T47D (cell line): ENCODE measurements around the gene FAM110A.
"Not testable (repeated sequence)": the region's sequence is repeated elsewhere in the genome, so short reads cannot be mapped to it uniquely, and the experiment has no call there.

ENCODE experiments used
- DNase-seq, 2 experiments: peaks; one replicate each; pipeline versions ENCODE4 v3.0.0 to v3.0.0-alpha.2; 2011 to 2012; ENCODE audit warnings: low read depth in 1 of 2, low spot score in 1 of 2
- JUND ChIP-seq: IDR thresholded peaks from 2 replicates; pipeline ENCODE4 v1.6.1; 2012; ENCODE audit warnings: low read depth
- in situ Hi-C: cut with HindIII; loops from 2 replicates; pipeline ENCODE4 v1.10.0; 2016; ENCODE audit warnings: low sequenced_read_pairs, low pct_unique_long_range_greater_than_20kb

The FAM110A gene

DNA sequence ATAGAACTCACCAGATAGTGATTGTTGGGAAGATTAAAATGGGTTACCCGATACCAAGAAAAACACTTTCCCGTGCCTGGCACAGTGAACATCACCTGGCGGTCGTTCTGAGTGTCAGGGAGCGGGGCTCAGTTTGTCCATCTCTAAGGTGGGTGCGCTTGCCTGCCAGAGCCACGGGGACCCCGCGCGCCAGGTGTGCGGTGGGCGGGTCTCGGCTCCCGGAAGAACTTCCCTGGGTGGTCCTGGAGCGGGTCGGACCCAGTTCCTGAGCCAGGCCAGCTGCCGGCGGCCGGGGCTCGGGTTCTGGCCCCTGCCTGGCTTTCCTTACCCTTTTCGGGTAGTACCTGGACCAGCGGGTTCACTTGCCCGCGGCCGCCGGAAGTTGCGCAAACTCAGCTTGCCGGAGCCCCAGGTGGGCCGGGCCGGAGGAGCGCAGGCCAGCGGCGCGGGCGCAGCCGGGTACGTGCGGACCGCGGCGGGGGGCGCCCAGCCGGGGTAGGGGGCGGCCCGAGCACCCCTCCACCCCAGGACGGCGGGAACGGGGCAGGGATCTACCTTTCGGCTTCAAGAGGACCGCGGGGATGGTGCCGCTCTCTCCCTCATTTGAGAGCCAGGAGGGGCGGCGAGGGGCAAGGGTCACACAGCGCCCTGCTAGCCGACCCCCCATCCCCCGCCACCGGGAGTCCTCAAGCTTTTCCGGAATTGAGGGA lies 7.5 kb downstream of the FAM110A start:
- DNase-seq, result peak; percentile 73 to 75
- in situ Hi-C loops, result no loop called here
- no peak for TF ChIP-seq JUND

DNA sequence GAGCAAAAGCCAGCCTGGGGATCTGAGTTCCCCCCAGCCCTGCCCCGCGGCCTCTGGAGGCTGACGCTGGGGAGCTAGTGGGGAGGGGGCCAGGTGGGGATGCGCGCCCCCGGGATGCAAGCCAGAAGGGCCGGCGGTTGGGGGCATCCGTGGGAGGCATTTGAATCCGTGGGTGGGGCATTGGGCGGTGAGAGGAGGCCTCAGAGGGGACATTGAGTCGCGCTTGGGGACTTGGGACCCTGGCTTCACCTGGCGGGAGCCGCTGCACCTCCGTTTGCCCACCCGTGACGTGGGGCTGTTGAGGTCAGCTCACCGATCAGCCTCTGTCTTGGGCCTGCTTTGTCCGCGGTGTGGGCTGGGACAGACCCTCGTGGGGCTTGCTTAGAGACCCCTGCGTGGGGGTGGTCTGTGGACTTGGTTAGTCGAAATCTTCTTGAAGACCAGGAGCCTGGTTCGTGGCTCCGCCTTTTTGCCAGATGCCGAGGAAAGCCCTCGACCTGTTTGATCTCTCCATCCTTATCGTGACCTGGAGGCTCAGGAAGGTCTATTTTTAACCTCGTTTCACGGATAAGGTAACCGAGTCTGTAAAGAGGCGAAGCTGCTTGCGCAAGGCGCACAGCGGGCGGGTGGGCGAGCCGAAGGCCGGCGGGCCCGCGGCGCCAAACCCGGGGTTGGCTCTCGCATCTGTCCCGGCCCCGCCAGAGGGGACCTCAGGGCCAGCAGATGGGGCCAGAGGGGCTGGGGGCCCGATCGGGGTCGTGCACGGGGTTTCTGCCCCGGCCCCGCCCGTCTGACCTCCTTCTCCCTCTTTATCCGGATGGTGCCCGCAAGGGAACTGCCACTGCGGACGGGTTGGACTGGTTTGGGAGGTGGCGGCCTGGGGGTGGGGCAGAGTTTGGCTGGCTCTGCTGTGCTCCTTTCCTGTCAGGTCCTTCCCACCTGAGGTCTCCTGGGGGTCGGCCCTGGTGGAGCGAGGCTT lies 8.3 kb downstream of the FAM110A start:
- no peak; the same call in 1 of the 2 replicates for TF ChIP-seq JUND
- in situ Hi-C loops, result no loop called here
- DNase-seq, result peak; percentile 76 to 90

DNA sequence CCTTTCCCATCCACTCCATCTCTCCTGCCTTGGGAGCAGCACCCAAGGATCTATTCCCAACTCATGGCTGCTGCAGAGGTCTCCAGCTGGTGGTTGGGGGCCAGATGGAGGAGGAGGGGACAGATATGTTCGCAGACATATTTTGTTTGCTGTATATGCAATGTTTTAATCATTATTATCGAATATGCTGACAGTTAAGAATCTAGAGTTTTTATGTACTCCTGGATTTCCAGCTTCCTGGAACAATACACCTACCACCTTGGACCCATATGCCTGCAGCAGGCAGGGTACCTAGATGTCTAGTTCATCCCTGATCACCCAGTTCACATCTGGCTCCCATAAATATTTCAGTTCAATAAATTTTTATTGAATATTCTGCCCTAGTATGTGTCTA lies 9.0 kb downstream of the FAM110A start:
- no peak for TF ChIP-seq JUND
- DNase-seq, result no peak
- in situ Hi-C loops, result no loop called here

DNA sequence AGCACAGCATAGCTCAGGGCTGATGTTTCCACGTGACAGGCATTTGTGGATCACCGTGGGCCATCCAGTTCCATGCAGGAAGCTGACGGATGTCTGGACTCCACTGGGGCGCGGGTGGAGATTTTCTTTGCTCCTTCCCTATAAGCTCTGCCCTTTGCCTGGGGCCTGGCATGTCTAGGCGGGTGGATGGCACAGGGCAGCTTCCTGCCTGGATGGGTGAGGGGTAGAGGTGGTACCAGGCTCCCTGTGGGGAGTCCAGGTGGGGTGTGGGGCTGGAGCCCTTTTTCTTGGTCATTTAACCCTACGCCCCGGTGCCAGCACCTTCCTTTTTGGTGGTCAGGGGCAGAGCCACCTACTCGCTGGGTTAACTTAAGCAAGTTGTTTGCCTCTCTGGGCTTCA lies 10.4 kb downstream of the FAM110A start:
- in situ Hi-C loops, result no loop called here
- no peak for TF ChIP-seq JUND
- peak in 1 of 2 experiments; percentile 51 for DNase-seq

DNA sequence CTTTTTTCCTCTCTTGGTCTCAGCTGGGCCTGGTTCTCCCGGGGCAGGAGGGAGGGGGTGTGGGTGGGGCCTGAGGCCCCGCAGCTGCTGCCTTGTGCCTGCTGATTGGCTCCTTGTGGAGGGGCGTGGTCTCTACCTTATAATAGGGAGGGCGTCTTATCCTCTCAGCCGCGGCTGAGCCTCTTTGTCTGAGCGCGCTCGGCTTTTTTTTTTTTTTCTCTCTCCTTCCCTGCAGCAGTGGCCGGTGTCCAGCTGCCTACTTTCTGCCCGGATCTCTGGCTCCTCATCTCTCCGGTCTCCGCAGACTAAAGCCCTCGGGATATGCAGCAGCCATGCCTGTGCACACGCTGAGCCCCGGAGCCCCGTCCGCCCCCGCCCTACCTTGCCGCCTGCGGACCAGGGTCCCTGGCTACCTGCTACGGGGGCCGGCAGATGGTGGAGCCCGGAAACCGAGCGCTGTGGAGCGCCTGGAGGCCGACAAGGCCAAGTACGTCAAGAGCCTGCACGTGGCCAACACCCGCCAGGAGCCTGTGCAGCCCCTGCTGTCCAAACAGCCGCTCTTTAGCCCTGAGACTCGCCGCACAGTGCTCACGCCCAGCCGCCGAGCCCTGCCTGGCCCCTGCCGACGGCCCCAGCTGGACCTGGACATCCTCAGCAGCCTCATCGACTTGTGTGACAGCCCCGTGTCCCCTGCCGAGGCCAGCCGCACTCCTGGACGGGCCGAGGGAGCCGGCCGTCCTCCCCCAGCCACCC lies 11.1 kb downstream of the FAM110A start:
- in situ Hi-C loops, result no loop called here
- peak; percentile 95 to 98 for DNase-seq
- TF ChIP-seq JUND, result no peak

DNA sequence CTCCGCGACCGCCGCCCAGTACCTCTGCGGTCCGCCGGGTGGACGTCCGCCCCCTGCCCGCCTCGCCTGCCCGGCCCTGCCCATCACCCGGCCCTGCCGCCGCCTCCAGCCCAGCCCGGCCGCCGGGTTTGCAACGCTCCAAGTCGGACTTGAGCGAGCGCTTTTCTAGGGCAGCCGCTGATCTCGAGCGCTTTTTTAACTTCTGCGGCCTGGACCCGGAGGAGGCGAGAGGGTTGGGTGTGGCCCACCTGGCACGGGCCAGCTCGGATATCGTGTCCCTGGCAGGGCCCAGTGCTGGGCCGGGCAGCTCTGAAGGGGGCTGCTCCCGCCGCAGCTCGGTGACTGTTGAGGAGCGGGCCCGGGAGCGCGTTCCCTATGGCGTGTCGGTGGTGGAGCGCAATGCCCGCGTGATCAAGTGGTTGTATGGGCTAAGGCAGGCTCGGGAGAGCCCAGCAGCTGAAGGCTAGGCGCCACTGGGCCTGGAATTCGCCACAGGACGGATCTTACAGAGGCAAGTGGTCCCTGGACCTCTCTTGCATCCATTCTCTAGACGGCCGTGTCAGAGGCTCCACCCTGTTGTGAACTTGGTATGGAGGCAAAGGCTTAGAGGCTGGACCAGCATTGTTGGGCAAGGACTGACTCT lies 11.8 kb downstream of the FAM110A start:
- in situ Hi-C loops, result no loop called here
- no peak for TF ChIP-seq JUND
- DNase-seq, result no peak

DNA sequence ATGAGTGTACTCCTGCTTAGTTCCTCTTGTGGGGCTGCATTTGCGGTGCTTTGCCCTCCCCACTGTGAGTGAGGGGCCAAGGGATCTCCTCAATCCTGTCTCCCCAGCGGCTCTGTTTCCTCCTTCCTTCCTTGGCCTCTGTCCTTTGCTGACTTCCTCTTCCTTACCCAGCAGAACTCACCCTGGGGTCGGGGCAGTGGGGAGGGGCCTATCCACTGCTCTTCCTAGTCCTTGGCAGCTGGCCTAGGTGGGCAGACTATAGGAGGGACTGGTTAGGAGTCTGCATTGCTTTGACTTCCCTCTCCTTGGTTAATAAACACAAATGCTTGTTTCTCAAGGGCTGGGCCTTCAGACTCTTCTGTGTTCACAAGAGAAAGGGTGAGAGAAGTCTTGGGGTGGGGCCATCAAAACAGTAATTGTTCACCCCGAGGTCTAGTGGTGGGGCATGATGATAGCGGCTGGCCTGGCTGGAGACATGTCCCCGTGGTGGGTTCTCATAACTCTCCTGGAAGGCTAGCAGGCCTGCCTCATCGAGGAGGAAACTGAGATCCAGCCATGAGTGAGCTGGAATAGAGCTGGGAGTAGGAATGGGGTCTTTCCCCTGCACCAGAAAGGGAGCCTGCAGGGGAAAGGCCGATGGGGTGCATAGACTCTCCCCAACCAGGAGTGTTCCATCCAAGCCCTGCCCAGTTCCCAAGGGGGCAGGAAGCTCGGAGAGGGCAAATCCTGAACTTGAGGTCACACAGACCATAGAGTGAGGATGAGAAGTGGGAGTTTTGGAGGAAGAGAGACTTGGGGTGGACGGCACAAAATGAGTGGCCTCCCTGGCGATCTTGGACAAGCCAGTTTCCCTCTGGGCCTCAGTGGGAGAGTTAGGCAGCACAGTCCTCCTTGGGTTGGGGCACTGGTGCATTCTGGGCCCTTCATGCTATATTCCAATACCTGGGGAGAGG lies 12.7 kb downstream of the FAM110A start:
- no peak for DNase-seq
- in situ Hi-C loops, result no loop called here
- TF ChIP-seq JUND, result no peak

DNA sequence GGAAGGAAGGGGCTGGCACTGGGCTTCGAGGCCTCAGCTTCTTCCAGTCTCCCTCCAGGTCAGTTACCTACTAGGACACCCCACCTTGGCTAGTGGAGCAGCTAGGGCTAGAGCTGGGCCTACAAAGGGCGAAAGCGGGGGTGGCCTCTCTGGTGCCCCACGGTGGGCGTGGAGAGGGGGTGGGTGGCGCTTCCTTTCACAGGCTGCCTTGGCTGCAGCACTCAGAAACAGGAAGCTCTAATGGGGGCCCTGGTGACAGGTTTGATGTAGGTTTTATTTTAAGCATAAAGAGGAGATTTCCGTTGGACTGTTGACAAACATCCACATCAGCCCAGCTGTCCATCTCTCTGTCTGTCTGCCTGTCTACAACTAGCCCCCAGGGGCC lies 13.4 kb downstream of the FAM110A start:
- TF ChIP-seq JUND, result no peak
- in situ Hi-C loops, result no loop called here
- DNase-seq, result no peak

DNA sequence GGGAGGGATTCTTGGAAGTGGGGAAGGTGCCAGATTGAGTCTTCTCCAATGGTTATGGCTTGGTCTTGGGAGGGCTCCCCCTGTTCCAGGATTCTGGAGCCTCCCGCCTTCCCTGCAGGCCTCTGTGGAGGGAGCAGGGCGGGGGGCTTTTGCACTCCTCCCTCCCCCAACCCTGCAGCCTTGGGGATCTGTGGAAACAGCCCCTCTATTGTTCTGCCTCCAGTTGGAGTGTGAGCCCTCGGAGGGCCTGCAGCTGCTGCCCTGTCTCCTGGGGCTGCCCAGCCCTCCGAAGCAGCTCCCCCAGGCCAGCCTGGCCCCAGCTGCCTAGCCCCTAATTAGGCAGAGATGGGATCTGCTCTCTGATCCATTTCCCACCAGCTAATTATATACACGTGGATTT lies 14.7 kb downstream of the FAM110A start:
- in situ Hi-C loops, result no loop called here
- no peak for DNase-seq
- no peak for TF ChIP-seq JUND

DNA sequence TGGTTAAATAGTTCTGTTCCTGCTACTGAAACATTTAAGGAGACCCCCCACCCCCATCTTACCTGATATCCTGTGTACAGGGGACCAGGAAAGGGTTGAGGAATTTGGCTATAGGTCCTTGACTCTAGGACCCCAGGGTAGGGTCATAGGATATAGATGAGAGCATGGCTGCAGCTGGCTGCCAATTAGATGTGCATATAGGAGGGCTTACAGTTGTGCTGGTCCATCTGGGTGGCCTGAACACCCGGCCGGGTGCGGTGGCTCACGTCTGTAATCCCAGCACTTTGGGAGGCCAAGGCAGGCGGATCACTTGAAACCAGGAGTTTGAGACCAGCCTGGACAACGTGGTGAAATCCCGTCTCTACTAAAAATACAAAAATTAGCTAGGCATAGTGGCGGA lies 15.2 kb downstream of the FAM110A start:
- in situ Hi-C loops, result not testable (repeated sequence)

DNA sequence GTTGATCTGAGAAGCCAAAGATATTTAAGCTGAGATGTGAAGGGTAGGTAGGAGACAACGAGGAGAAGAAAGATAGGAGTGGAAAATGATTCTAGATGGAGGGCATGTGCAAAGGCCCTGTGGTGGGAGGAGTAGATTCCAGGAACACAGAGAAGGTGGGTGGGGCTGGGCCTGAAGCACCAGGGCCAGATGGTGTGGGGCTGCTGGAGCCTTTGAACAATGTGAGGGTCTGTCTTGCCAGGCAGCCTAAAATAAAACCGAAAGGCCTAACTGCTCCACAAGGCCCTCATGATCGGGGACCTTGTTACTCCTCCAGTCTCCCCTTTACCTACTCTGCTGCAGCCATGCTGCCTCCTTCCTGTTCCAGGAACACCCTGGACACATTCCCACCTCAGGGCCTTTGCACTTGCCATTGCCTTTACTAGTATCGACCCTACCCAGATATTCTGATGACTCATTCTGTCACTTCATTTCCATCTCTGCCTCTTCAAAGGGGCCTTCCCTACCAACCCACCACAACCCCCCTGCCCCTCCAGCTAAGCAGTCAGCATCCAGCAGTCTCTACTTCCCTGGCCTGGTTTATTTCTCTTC lies 20.0 kb downstream of the FAM110A start:
- in situ Hi-C loops, result no loop called here
- no peak for TF ChIP-seq JUND
- DNase-seq, result no peak

More for the DNA sequence above, 15.2 kb downstream of the FAM110A start:
- not testable (repeated sequence) for DNase-seq
